ENCODE data around the gene UMAD1. TPM values are rescaled to one million over a fixed set of nuclear protein-coding genes. Genes with fewer than 3 reads are reported as not detected.

Gene UMAD1
- total RNA-seq = 6.9 TPM

DNA sequence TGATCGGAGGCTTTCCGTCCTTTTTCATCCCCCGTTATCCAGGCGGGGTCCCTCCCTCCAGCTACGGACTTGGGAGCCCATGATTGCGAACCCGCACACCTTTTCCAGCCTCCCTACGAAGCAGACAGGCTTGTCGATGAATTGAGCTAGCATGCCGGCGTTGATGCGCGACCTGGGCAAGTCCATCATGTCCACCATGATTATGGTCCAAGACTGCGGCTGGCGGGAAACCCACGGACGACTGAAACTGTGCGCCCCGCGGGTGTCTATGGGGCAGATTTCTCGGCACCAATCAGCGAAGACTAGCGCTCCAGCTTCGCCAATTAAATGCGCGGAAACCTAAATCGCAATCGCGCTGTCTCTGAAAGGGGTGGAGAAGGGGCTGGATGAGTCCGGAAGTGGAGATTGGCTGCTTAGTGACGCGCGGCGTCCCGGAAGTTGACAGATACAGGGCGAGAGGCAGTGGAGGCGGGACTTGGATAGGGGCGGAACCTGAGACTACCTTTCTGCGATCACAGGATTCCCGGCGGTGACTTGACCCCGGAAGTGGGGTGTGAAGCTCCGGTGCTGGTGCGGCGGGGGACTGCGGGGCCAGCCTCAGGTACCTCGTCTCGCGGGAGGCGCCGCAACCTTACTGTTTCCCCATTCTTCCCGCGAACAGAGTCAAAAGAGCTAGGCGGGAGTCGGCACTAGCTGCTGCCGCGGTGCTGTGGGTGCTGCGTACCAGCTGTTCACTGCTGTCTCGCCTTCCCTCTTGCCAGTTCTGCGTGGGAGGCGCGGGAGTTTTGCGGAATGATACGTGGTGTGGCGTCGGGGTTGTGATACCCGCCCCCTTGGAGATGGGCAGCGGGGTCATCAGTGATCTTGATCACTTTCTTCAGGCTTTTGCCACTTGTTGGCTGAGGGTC, at the start of gene UMAD1:
TSS of gene UMAD1 (plus strand) at position 532 of the 908 bp plus-strand sequence. CDS start 32,620 bp downstream, outside the sequence.
- Histone ChIP-seq H3K36me3 (peaks cover 0 to 7% of the 10 kb centered on the region in 2 donors), H3K9me3 (no peaks in the 10 kb centered on the region), H3K27me3 (no peaks in the 10 kb centered on the region), H3K27ac (peak within 1 kb of the TSS; percentile 89), H3K4me1 (peaks cover 26% of the 10 kb centered on the region), H3K4me3 (peak within 1 kb of the TSS; percentile 93 to 96)
- TF ChIP-seq POLR2A (IDR thresholded peaks at IDR 0.05) (peak in 1 of 2 donors; percentile 52), POLR2AphosphoS5 (IDR thresholded peaks at IDR 0.05; ENCODE audit: insufficient read depth in 1 of 2, low read depth in 1 of 2) (peak; percentile 93 to 94)
- TF ChIP-seq, protein P1, sequence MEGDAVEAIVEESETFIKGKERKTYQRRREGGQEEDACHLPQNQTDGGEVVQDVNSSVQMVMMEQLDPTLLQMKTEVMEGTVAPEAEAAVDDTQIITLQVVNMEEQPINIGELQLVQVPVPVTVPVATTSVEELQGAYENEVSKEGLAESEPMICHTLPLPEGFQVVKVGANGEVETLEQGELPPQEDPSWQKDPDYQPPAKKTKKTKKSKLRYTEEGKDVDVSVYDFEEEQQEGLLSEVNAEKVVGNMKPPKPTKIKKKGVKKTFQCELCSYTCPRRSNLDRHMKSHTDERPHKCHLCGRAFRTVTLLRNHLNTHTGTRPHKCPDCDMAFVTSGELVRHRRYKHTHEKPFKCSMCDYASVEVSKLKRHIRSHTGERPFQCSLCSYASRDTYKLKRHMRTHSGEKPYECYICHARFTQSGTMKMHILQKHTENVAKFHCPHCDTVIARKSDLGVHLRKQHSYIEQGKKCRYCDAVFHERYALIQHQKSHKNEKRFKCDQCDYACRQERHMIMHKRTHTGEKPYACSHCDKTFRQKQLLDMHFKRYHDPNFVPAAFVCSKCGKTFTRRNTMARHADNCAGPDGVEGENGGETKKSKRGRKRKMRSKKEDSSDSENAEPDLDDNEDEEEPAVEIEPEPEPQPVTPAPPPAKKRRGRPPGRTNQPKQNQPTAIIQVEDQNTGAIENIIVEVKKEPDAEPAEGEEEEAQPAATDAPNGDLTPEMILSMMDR (IDR thresholded peaks at IDR 0.05) = no peak
- DNase-seq (ENCODE audit: extremely low spot score in 2 of 2) = peak; percentile 100
- intact Hi-C loops (cut with DNase I) = no loop called here

- Histone ChIP-seq H3K36me3 (peaks cover 0 to 23% of the 10 kb centered on the region in 2 donors), H3K4me1 (no peaks in the 10 kb centered on the region), H3K9me3 (no peaks in the 10 kb centered on the region), H3K4me3 (no peak overlapping the region), H3K27ac (no peak overlapping the region), H3K27me3 (no peaks in the 10 kb centered on the region)
- intact Hi-C loops (cut with DNase I) = no loop called here
- no peak for TF ChIP-seq POLR2A (IDR thresholded peaks at IDR 0.05)
- TF ChIP-seq, protein P1 (IDR thresholded peaks at IDR 0.05) = peak in 1 of 3 experiments; percentile 31
- no peak for DNase-seq (ENCODE audit: extremely low spot score in 2 of 2)
These were observed 45.1 kb upstream of the UMAD1 start for GRCh38 chr7:7595451-7595850.

DNA sequence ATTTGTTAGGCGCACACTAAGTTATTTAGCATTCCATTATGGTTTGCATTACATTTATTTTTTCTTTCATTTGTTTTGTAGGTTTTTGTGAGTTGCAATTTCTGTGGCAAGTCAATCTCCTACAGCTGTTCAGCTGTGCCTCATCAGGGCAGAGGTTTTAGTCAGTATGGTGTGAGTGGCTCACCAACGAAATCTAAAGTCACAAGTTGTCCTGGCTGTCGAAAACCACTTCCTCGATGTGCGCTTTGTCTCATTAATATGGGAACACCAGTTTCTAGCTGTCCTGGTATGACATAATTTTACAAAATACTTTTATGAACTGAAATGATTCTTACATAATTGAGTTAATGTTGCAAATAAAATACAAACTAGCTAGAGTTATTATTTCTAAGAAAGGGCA, 44.4 kb upstream of the UMAD1 start:
- DNase-seq (ENCODE audit: extremely low spot score in 2 of 2) = no peak
- TF ChIP-seq POLR2AphosphoS5 (IDR thresholded peaks at IDR 0.05; ENCODE audit: insufficient read depth in 1 of 2, low read depth in 1 of 2) = no peak
- TF ChIP-seq, protein P1 (IDR thresholded peaks at IDR 0.05) = no peak
- TF ChIP-seq POLR2A (IDR thresholded peaks at IDR 0.05) = no peak
- Histone ChIP-seq H3K27ac (no peak overlapping the region), H3K9me3 (no peaks in the 10 kb centered on the region), H3K27me3 (no peaks in the 10 kb centered on the region), H3K4me1 (no peaks in the 10 kb centered on the region), H3K36me3 (peaks cover 0 to 23% of the 10 kb centered on the region in 2 donors), H3K4me3 (no peak overlapping the region)
- intact Hi-C loops (cut with DNase I) = no loop called here

DNA sequence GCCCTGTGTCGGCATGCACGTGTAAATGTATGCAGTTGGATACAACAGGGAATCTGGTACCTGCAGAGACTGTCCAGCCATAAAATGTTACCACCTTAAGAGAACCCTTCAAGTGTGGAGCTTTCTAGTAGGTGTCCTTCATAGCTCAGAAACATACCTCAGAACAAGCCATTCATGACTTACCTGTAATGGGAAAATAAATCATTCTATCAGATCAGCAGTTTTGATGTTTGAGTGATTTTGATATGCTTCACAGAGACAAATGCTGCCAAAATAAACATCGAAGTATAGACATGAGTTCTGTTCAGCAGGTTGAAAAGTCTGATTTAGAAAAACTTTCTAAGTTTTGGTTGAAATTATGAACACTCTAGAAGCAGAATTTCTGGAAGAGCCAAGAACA, 33.5 kb upstream of the UMAD1 start:
- no peak for DNase-seq (ENCODE audit: extremely low spot score in 2 of 2)
- Histone ChIP-seq H3K27me3 (no peaks in the 10 kb centered on the region), H3K4me1 (no peaks in the 10 kb centered on the region), H3K4me3 (no peak overlapping the region), H3K9me3 (no peaks in the 10 kb centered on the region), H3K36me3 (peaks cover 0 to 9% of the 10 kb centered on the region in 2 donors), H3K27ac (no peak overlapping the region)
- intact Hi-C loops (cut with DNase I) = no loop called here
- TF ChIP-seq POLR2A (IDR thresholded peaks at IDR 0.05) = no peak
- TF ChIP-seq POLR2AphosphoS5 (IDR thresholded peaks at IDR 0.05; ENCODE audit: insufficient read depth in 1 of 2, low read depth in 1 of 2) = no peak
- TF ChIP-seq, protein P1 (IDR thresholded peaks at IDR 0.05) = no peak

DNA sequence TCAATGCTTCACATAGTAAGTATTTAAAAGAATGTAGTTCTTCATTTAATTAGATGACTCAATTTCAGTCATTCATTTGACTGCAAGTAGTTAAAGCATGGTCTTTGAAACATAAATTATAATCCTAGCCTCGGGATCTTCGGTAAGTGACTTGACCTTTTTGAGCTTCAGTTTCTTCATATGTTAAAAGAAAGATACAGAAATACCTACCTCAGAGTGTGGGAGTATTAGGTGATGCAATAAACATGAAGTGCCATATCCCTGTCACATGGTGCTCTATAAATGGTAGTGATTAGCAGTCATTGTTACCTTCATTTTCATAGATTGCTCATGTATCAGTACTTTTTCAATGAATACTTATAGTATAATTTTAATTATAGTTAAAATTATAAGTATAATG, 31.2 kb upstream of the UMAD1 start:
- TF ChIP-seq POLR2AphosphoS5 (IDR thresholded peaks at IDR 0.05; ENCODE audit: insufficient read depth in 1 of 2, low read depth in 1 of 2) (no peak), POLR2A (IDR thresholded peaks at IDR 0.05) (no peak)
- TF ChIP-seq, protein P1 (IDR thresholded peaks at IDR 0.05) = no peak
- intact Hi-C loops (cut with DNase I) = no loop called here

More for the DNA sequence above, 31.2 kb upstream of the UMAD1 start:
- DNase-seq (ENCODE audit: extremely low spot score in 2 of 2) = no peak
- Histone ChIP-seq H3K9me3 (no peaks in the 10 kb centered on the region), H3K36me3 (peaks cover 0 to 9% of the 10 kb centered on the region in 2 donors), H3K4me3 (no peak overlapping the region), H3K4me1 (no peaks in the 10 kb centered on the region), H3K27me3 (no peaks in the 10 kb centered on the region), H3K27ac (no peak overlapping the region)

Measured in vagina (tissue), 2 donors.